NCI-H1930 (cell line): ENCODE data around the gene MRPL4.
A peak's percentile ranks its signal among the peaks of the same experiment; 100 is the strongest.

ENCODE experiments used
- DNase-seq, 2 experiments: peaks; one replicate each; lab custom pipeline; 2025; lab: John Stamatoyannopoulos, UW

Gene MRPL4

GRCh38 chr19:10251792-10252694 is at the start of gene MRPL4:
TSS of gene MRPL4 (plus strand) at chr19:10252214. CDS start at chr19:10252254, 40 bp downstream.
- DNase-seq = peak; percentile 87 to 92

GRCh38 chr19:10203686-10204085 is 48.3 kb upstream of the MRPL4 start:
- no peak for DNase-seq

- DNase-seq = no peak
These were observed 46.4 kb upstream of the MRPL4 start for GRCh38 chr19:10205636-10206035.

- DNase-seq = no peak
These were observed 45.7 kb upstream of the MRPL4 start for GRCh38 chr19:10206226-10206885.

GRCh38 chr19:10207026-10207425 is 45.0 kb upstream of the MRPL4 start:
- no peak for DNase-seq

- no peak for DNase-seq
These were observed 42.7 kb upstream of the MRPL4 start for GRCh38 chr19:10209315-10209714.

- no peak for DNase-seq
These were observed 41.0 kb upstream of the MRPL4 start for GRCh38 chr19:10211061-10211460.

- no peak for DNase-seq
These were observed 40.3 kb upstream of the MRPL4 start for GRCh38 chr19:10211691-10212090.

- no peak for DNase-seq
These were observed 37.2 kb upstream of the MRPL4 start for GRCh38 chr19:10214784-10215183.

- DNase-seq = no peak
These were observed 34.9 kb upstream of the MRPL4 start for GRCh38 chr19:10217085-10217484.

- no peak for DNase-seq
These were observed 32.3 kb upstream of the MRPL4 start for GRCh38 chr19:10219678-10220077.

GRCh38 chr19:10220695-10221094 is 31.3 kb upstream of the MRPL4 start:
- DNase-seq = no peak

GRCh38 chr19:10222201-10222890 is 29.7 kb upstream of the MRPL4 start:
- DNase-seq = no peak

- DNase-seq = no peak
These were observed 28.4 kb upstream of the MRPL4 start for GRCh38 chr19:10223488-10224213.

GRCh38 chr19:10224337-10224736 is 27.7 kb upstream of the MRPL4 start:
- DNase-seq = no peak

GRCh38 chr19:10226021-10226375 is 26.0 kb upstream of the MRPL4 start:
- no peak for DNase-seq

GRCh38 chr19:10226376-10227025 is 25.5 kb upstream of the MRPL4 start:
- no peak for DNase-seq

- DNase-seq = no peak
These were observed 24.7 kb upstream of the MRPL4 start for GRCh38 chr19:10227026-10227971.

GRCh38 chr19:10228393-10228792 is 23.6 kb upstream of the MRPL4 start:
- no peak for DNase-seq

GRCh38 chr19:10228920-10229319 is 23.1 kb upstream of the MRPL4 start:
- no peak for DNase-seq
